SK-MEL-5 (cell line): ENCODE results near the gene MESP2. TPM values are rescaled to one million over a fixed set of nuclear protein-coding genes. Genes with fewer than 3 reads are reported as not detected.

Experiments used
- DNase-seq: peaks from one replicate; pipeline ENCODE4 v3.0.0-alpha.2; 2016; ENCODE audit warnings: low read depth, low spot score
- in situ Hi-C: cut with HindIII; loops from 2 replicates; pipeline ENCODE4 v1.10.0; 2016; ENCODE audit warnings: low sequenced_read_pairs, high pct_unique_total_duplicates, low pct_unique_long_range_greater_than_20kb
- polyA plus RNA-seq, 2 experiments: library from polyadenylated mRNA; depleted of rRNA; stranded (reverse); fragments of >200 nt; gene quantifications; 2 replicates each; pipeline ENCODE4 v1.2.3, GENCODE V29; 2015
- total RNA-seq: library from RNA; depleted of rRNA; stranded (reverse); fragments of >200 nt; shearing (Covaris generic); gene quantifications from 2 replicates; pipeline ENCODE4 v1.2.3, GENCODE V29; 2014; rRNA removed

The MESP2 gene
- total RNA-seq = 0.13 and 0.27 TPM in 2 replicates
- 0.10 and 0.35 TPM in 2 replicates for polyA plus RNA-seq (2015; cell fraction: cytosol; rRNA removed)
- polyA plus RNA-seq (2015; cell fraction: nucleus; rRNA removed) = not detected in 2 replicates

- in situ Hi-C loops = no loop called here
- peak; percentile 70 for DNase-seq
These were observed at the start of gene MESP2 for GRCh38 chr15:89776274-89777072. TSS of gene MESP2 (plus strand) at chr15:89776332. CDS start at chr15:89776358, 26 bp downstream.

GRCh38 chr15:89728254-89728653, 47.9 kb upstream of the MESP2 start:
- no peak for DNase-seq
- in situ Hi-C loops = no loop called here

- in situ Hi-C loops = no loop called here
- no peak for DNase-seq
These were observed 44.9 kb upstream of the MESP2 start for GRCh38 chr15:89731275-89731674.

- in situ Hi-C loops = no loop called here
- DNase-seq = no peak
These were observed 43.5 kb upstream of the MESP2 start for GRCh38 chr15:89732451-89733172.

GRCh38 chr15:89735773-89736172, 40.4 kb upstream of the MESP2 start:
- in situ Hi-C loops = no loop called here
- no peak for DNase-seq

GRCh38 chr15:89740137-89740536, 36.0 kb upstream of the MESP2 start:
- in situ Hi-C loops = no loop called here
- peak; percentile 81 for DNase-seq

GRCh38 chr15:89743011-89743410, 33.1 kb upstream of the MESP2 start:
- in situ Hi-C loops = no loop called here
- DNase-seq = no peak

- in situ Hi-C loops = no loop called here
- DNase-seq = no peak
These were observed 32.5 kb upstream of the MESP2 start for GRCh38 chr15:89743594-89743993.

- in situ Hi-C loops = no loop called here
- DNase-seq = no peak
These were observed 31.0 kb upstream of the MESP2 start for GRCh38 chr15:89745131-89745530.

GRCh38 chr15:89745768-89746167, 30.4 kb upstream of the MESP2 start:
- in situ Hi-C loops = no loop called here

GRCh38 chr15:89746386-89746780, 29.7 kb upstream of the MESP2 start:
- no peak for DNase-seq
- in situ Hi-C loops = no loop called here

More at GRCh38 chr15:89745768-89746167, 30.4 kb upstream of the MESP2 start:
- no peak for DNase-seq

GRCh38 chr15:89747708-89748682, 28.1 kb upstream of the MESP2 start:
- no peak for DNase-seq
- in situ Hi-C loops = no loop called here

GRCh38 chr15:89749054-89749453, 27.1 kb upstream of the MESP2 start:
- DNase-seq = no peak
- in situ Hi-C loops = no loop called here

- no peak for DNase-seq
- in situ Hi-C loops = no loop called here
These were observed 26.6 kb upstream of the MESP2 start for GRCh38 chr15:89749526-89749925.

GRCh38 chr15:89749951-89750559, 26.1 kb upstream of the MESP2 start:
- no peak for DNase-seq
- in situ Hi-C loops = loop anchor here (25.0 kb wide), 1 partner anchor 112 kb away; no protein-coding TSS in a partner anchor

GRCh38 chr15:89750560-89751542, 25.3 kb upstream of the MESP2 start, which contains the start of gene MESP1:
TSS of gene MESP1 (minus strand) at chr15:89751249. CDS start at chr15:89751231, 18 bp downstream.
- peak; percentile 90 for DNase-seq
- in situ Hi-C loops = loop anchor here (25.0 kb wide), 1 partner anchor 111 kb away; no protein-coding TSS in a partner anchor
